ENCODE data around the gene TPSB2. TPM values are rescaled to one million over a fixed set of nuclear protein-coding genes. Genes with fewer than 3 reads are reported as not detected.

TPSB2 gene
- total RNA-seq, 1 experiment from 2014 or later: not detected

DNA sequence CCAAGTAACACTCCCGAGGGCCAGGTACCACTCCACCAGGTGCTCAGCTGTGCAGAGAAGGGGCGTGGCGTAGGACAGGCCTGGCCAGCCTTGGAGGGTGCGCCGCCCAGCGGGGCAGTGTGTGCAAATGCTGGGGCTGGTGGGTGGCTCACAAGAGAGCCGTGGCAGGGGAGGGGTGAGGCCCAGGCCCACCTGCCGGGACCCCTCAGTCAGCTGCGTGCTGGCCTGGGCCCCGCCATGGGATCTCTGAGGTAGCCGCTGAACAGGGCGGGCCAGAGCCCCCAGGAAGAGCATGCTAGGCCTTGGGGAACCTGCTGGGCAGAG, 13.7 kb downstream of the TPSB2 start:
- Histone ChIP-seq H3K9me2 (ENCODE audit: insufficient read depth) (no peaks in the 10 kb centered on the region), H3K4me1 (ENCODE audit: control insufficient read depth in 1 of 2, insufficient read depth in 2 of 2, low read length in 2 of 2) (no peaks in the 10 kb centered on the region), H3K4me3 (replicated peaks in 1 of 2; ENCODE audit: low read depth in 1 of 2, low read length in 2 of 2) (no peak overlapping the region), H3K36me3 (ENCODE audit: control insufficient read depth in 1 of 2, insufficient read depth in 2 of 2, low read length in 2 of 2) (no peaks in the 10 kb centered on the region; a peak in 1 of 4 replicates), H3K27me3 (ENCODE audit: insufficient read depth, low read length) (no peaks in the 10 kb centered on the region), H3K79me2 (ENCODE audit: insufficient read depth, low read length) (no peaks in the 10 kb centered on the region), H3K27ac (ENCODE audit: low read depth, low read length) (no peak overlapping the region), H4K20me1 (ENCODE audit: insufficient read depth) (no peaks in the 10 kb centered on the region), H3K9ac (ENCODE audit: low read length) (no peak overlapping the region), H3K9me3 (ENCODE audit: control insufficient read depth in 1 of 2, insufficient read depth in 1 of 2, low read depth in 1 of 2, low read length in 2 of 2) (no peaks in the 10 kb centered on the region), H2AFZ (ENCODE audit: low read depth, low read length, poor library complexity, severe bottlenecking) (no peak overlapping the region), H3K4me2 (ENCODE audit: low read length) (no peak overlapping the region)
- intact Hi-C loops (cut with micrococcal nuclease): no loop called here
- ChIA-PET POLR2A (no interaction called here), RAD21 (ENCODE audit: low non-redundant PET in 1 of 2, low total read pairs in 2 of 2, uncharacterized antibody in 2 of 2, unreplicated experiment in 2 of 2) (no interaction called here), CTCF (no interaction called here)
- no peak for DNase-seq (ENCODE audit: low read depth, low spot score)
- TF ChIP-seq ELF1 (IDR thresholded peaks at IDR 0.05; ENCODE audit: borderline replicate concordance, low read depth): no peak
- TF ChIP-seq, protein P1, sequence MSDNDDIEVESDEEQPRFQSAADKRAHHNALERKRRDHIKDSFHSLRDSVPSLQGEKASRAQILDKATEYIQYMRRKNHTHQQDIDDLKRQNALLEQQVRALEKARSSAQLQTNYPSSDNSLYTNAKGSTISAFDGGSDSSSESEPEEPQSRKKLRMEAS (IDR thresholded peaks at IDR 0.05): no peak
- TF ChIP-seq CEBPB (IDR thresholded peaks at IDR 0.05; ENCODE audit: low read depth): no peak
- TF ChIP-seq, protein P2, sequence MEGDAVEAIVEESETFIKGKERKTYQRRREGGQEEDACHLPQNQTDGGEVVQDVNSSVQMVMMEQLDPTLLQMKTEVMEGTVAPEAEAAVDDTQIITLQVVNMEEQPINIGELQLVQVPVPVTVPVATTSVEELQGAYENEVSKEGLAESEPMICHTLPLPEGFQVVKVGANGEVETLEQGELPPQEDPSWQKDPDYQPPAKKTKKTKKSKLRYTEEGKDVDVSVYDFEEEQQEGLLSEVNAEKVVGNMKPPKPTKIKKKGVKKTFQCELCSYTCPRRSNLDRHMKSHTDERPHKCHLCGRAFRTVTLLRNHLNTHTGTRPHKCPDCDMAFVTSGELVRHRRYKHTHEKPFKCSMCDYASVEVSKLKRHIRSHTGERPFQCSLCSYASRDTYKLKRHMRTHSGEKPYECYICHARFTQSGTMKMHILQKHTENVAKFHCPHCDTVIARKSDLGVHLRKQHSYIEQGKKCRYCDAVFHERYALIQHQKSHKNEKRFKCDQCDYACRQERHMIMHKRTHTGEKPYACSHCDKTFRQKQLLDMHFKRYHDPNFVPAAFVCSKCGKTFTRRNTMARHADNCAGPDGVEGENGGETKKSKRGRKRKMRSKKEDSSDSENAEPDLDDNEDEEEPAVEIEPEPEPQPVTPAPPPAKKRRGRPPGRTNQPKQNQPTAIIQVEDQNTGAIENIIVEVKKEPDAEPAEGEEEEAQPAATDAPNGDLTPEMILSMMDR (IDR thresholded peaks at IDR 0.05 in 2 of 3, conservative IDR thresholded peaks at IDR 0.05 in 1 of 3; ENCODE audit: borderline replicate concordance in 1 of 3, insufficient read depth in 1 of 3, low read depth in 2 of 3, low read length in 2 of 3): no peak
- no peak for TF ChIP-seq EGR1 (IDR thresholded peaks at IDR 0.05; ENCODE audit: low read depth)
- no peak for TF ChIP-seq FOSL1 (IDR thresholded peaks at IDR 0.05; ENCODE audit: low read depth)
- no peak for TF ChIP-seq YY1 (IDR thresholded peaks at IDR 0.05; ENCODE audit: extremely low read depth, insufficient replicate concordance, low read depth, low read length)
- no peak for TF ChIP-seq JUND (IDR thresholded peaks at IDR 0.05)
- TF ChIP-seq POLR2A (IDR thresholded peaks at IDR 0.05; ENCODE audit: borderline replicate concordance, extremely low read depth, insufficient read depth, insufficient read length): no peak
- ATAC-seq: no peak
- no TSS peak for BruUV-seq (replicated peaks)
